BE2C (cell line): ENCODE results near the gene CCDC85B.

ENCODE experiments used
- DNase-seq: peaks from one replicate; pipeline ENCODE4 v3.0.0-alpha.2; 2020
- H3K27me3 ChIP-seq: fragments of 250-450 bp; sonication (Bioruptor Pico); 2 replicates; pipeline ENCODE4 v1.5.1; 2020; ENCODE audit warnings: mild to moderate bottlenecking
- H3K36me3 ChIP-seq: fragments of 250-450 bp; sonication (Bioruptor Pico); 2 replicates; pipeline ENCODE4 v1.5.1; 2020; ENCODE audit warnings: mild to moderate bottlenecking
- H3K4me1 ChIP-seq: fragments of 250-450 bp; sonication (Bioruptor Pico); 2 replicates; pipeline ENCODE4 v1.5.1; 2020
- H3K4me3 ChIP-seq: 2 replicates; pipeline ENCODE4 v1.5.1; 2011; ENCODE audit warnings: low read depth, low read length
- H3K9me3 ChIP-seq: fragments of 250-450 bp; sonication (Bioruptor Pico); 2 replicates; pipeline ENCODE4 v1.5.1; 2020
- CTCF ChIP-seq: IDR thresholded peaks from 2 replicates; pipeline ENCODE4 v1.5.1; 2012; ENCODE audit warnings: mild to moderate bottlenecking, low read depth, low read length

Gene CCDC85B

GRCh38 chr11:65921876-65922275, 31.4 kb downstream of the CCDC85B start:
- TF ChIP-seq CTCF: no peak
- H3K36me3 ChIP-seq: no peaks in the 10 kb centered on the region
- DNase-seq: no peak
- no peaks in the 10 kb centered on the region for H3K27me3 ChIP-seq
- H3K9me3 ChIP-seq: no peaks in the 10 kb centered on the region
- no peaks in the 10 kb centered on the region for H3K4me1 ChIP-seq
- no peak overlapping the region for H3K4me3 ChIP-seq

GRCh38 chr11:65922565-65922964, 32.1 kb downstream of the CCDC85B start:
- Histone ChIP-seq H3K27me3 (no peaks in the 10 kb centered on the region), H3K36me3 (no peaks in the 10 kb centered on the region), H3K9me3 (no peaks in the 10 kb centered on the region), H3K4me1 (no peaks in the 10 kb centered on the region), H3K4me3 (no peak overlapping the region)
- TF ChIP-seq CTCF: no peak
- DNase-seq: no peak

GRCh38 chr11:65925397-65925796, 34.9 kb downstream of the CCDC85B start:
- H3K27me3 ChIP-seq: no peaks in the 10 kb centered on the region
- no peaks in the 10 kb centered on the region for H3K4me1 ChIP-seq
- H3K4me3 ChIP-seq: no peak overlapping the region
- DNase-seq: no peak
- H3K36me3 ChIP-seq: no peaks in the 10 kb centered on the region
- no peaks in the 10 kb centered on the region for H3K9me3 ChIP-seq
- no peak for TF ChIP-seq CTCF

GRCh38 chr11:65927904-65928397, 37.5 kb downstream of the CCDC85B start:
- no peaks in the 10 kb centered on the region for H3K36me3 ChIP-seq
- no peaks in the 10 kb centered on the region for H3K27me3 ChIP-seq
- no peak overlapping the region for H3K4me3 ChIP-seq
- H3K4me1 ChIP-seq: no peaks in the 10 kb centered on the region
- TF ChIP-seq CTCF: no peak
- H3K9me3 ChIP-seq: no peaks in the 10 kb centered on the region
- no peak for DNase-seq

- no peak overlapping the region for H3K4me3 ChIP-seq
- no peak for TF ChIP-seq CTCF
- H3K27me3 ChIP-seq: no peaks in the 10 kb centered on the region
- H3K9me3 ChIP-seq: no peaks in the 10 kb centered on the region
- DNase-seq: no peak
- no peaks in the 10 kb centered on the region for H3K36me3 ChIP-seq
- no peaks in the 10 kb centered on the region for H3K4me1 ChIP-seq
These were observed 38.2 kb downstream of the CCDC85B start for GRCh38 chr11:65928667-65929066.

- Histone ChIP-seq H3K9me3 (no peaks in the 10 kb centered on the region), H3K27me3 (no peaks in the 10 kb centered on the region), H3K4me3 (no peak overlapping the region), H3K36me3 (no peaks in the 10 kb centered on the region), H3K4me1 (no peaks in the 10 kb centered on the region)
- TF ChIP-seq CTCF: no peak
- DNase-seq: no peak
These were observed 41.5 kb downstream of the CCDC85B start for GRCh38 chr11:65931773-65932557.
